Sigmoid colon (tissue), 4 donors: ENCODE measurements around the gene MRPL41.

Experiments used
- CTCF ChIP-seq, 4 experiments: fragments of 450-650 bp in 3 of 4; fragments of 200-600 bp in 1 of 4; IDR thresholded peaks; one replicate each; pipeline ENCODE4 v1.5.1; 2016 to 2019; ENCODE audit warnings: antibody characterized with exemption in 4 of 4, mild to moderate bottlenecking in 3 of 4, moderate library complexity in 2 of 4
- EP300 ChIP-seq, 4 donors: sonication (generic); formaldehyde crosslinking; IDR thresholded peaks; one replicate each; pipeline ENCODE4 v1.6.1; 2017; ENCODE audit warnings: antibody characterized with exemption in 4 of 4
- POLR2A ChIP-seq, 2 donors: fragments of 450-650 bp; IDR thresholded peaks; one replicate each; pipeline ENCODE4 v1.6.1; 2016; ENCODE audit warnings: antibody characterized with exemption in 2 of 2, mild to moderate bottlenecking in 2 of 2, moderate library complexity in 2 of 2
- POLR2AphosphoS5 ChIP-seq, 4 donors: sonication (generic); formaldehyde crosslinking; IDR thresholded peaks; one replicate each; pipeline ENCODE4 v1.6.1; 2017; ENCODE audit warnings: antibody characterized with exemption in 4 of 4

GRCh38 chr9:137538058-137538457 is 13.6 kb upstream of the MRPL41 start:
- TF ChIP-seq POLR2A (IDR thresholded peaks at IDR 0.05) (no peak), POLR2AphosphoS5 (IDR thresholded peaks at IDR 0.05) (no peak), CTCF (IDR thresholded peaks at IDR 0.05) (no peak), EP300 (IDR thresholded peaks at IDR 0.05) (no peak)
